ENCODE measurements around the gene CD2.

Gene CD2

GRCh38 chr1:116766616-116767469 is 12.6 kb downstream of the CD2 start:
- H3K36me3 ChIP-seq (replicated peaks), result no peaks in the 10 kb centered on the region
- in situ Hi-C loops (cut with HindIII; ENCODE audit: low pct_ligation_motif_present, low sequenced_read_pairs), result no loop called here

GRCh38 chr1:116767782-116768382 is 13.7 kb downstream of the CD2 start:
- in situ Hi-C loops (cut with HindIII; ENCODE audit: low pct_ligation_motif_present, low sequenced_read_pairs), result no loop called here
- TF ChIP-seq CTCF (IDR thresholded peaks at IDR 0.05; ENCODE audit: low read depth, low read length, missing control alignments), result no peak
- Histone ChIP-seq H3K27ac (no peak overlapping the region), H3K4me3 (ENCODE audit: low read depth, low read length) (no peak overlapping the region), H3K36me3 (replicated peaks) (no peaks in the 10 kb centered on the region), H3K27me3 (replicated peaks) (no peaks in the 10 kb centered on the region)
- DNase-seq, result no peak

More at GRCh38 chr1:116766616-116767469, 12.6 kb downstream of the CD2 start:
- Histone ChIP-seq H3K27ac (no peak overlapping the region), H3K27me3 (replicated peaks) (no peaks in the 10 kb centered on the region), H3K4me3 (ENCODE audit: low read depth, low read length) (no peak overlapping the region)
- TF ChIP-seq CTCF (IDR thresholded peaks at IDR 0.05; ENCODE audit: low read depth, low read length, missing control alignments), result no peak
- no peak for DNase-seq

- Histone ChIP-seq H3K36me3 (replicated peaks) (no peaks in the 10 kb centered on the region), H3K4me3 (ENCODE audit: low read depth, low read length) (no peak overlapping the region), H3K27ac (no peak overlapping the region), H3K27me3 (replicated peaks) (no peaks in the 10 kb centered on the region)
- in situ Hi-C loops (cut with HindIII; ENCODE audit: low pct_ligation_motif_present, low sequenced_read_pairs), result no loop called here
- no peak for DNase-seq
- TF ChIP-seq CTCF (IDR thresholded peaks at IDR 0.05; ENCODE audit: low read depth, low read length, missing control alignments), result no peak
Observed at GRCh38 chr1:116768416-116769103, 14.3 kb downstream of the CD2 start.

GRCh38 chr1:116769104-116769452 is 14.8 kb downstream of the CD2 start:
- Histone ChIP-seq H3K27me3 (replicated peaks) (no peaks in the 10 kb centered on the region), H3K27ac (no peak overlapping the region), H3K4me3 (ENCODE audit: low read depth, low read length) (no peak overlapping the region), H3K36me3 (replicated peaks) (no peaks in the 10 kb centered on the region)
- in situ Hi-C loops (cut with HindIII; ENCODE audit: low pct_ligation_motif_present, low sequenced_read_pairs), result no loop called here
- no peak for DNase-seq
- TF ChIP-seq CTCF (IDR thresholded peaks at IDR 0.05; ENCODE audit: low read depth, low read length, missing control alignments), result no peak

GRCh38 chr1:116769561-116769977 is 15.3 kb downstream of the CD2 start:
- in situ Hi-C loops (cut with HindIII; ENCODE audit: low pct_ligation_motif_present, low sequenced_read_pairs), result no loop called here
- no peak overlapping the region for H3K4me3 ChIP-seq (ENCODE audit: low read depth, low read length)
- H3K27me3 ChIP-seq (replicated peaks), result no peaks in the 10 kb centered on the region
- H3K36me3 ChIP-seq (replicated peaks), result no peaks in the 10 kb centered on the region
- TF ChIP-seq CTCF (IDR thresholded peaks at IDR 0.05; ENCODE audit: low read depth, low read length, missing control alignments), result no peak
- peak; percentile 32 for DNase-seq
- H3K27ac ChIP-seq, result no peak overlapping the region
